Measurements from ENCODE around the gene YPEL1.
"Not testable (repeated sequence)": the region's sequence is repeated elsewhere in the genome, so short reads cannot be mapped to it uniquely, and the experiment has no call there.

Gene YPEL1

GRCh38 chr22:21719024-21719423 is 16.6 kb downstream of the YPEL1 start:
- TF ChIP-seq CTCF (conservative IDR thresholded peaks at IDR 0.05; ENCODE audit: low read depth, low read length) = no peak
- H3K4me3 ChIP-seq (ENCODE audit: low read depth, low read length) = no peak overlapping the region
- DNase-seq (ENCODE audit: low read depth) = no peak

- DNase-seq (ENCODE audit: low read depth) = peak; percentile 34
- TF ChIP-seq CTCF (conservative IDR thresholded peaks at IDR 0.05; ENCODE audit: low read depth, low read length) = no peak
- no peak overlapping the region for H3K4me3 ChIP-seq (ENCODE audit: low read depth, low read length)
Measured at GRCh38 chr22:21718499-21718898, 17.1 kb downstream of the YPEL1 start.

- H3K4me3 ChIP-seq (ENCODE audit: low read depth, low read length); DNase-seq (ENCODE audit: low read depth): not testable (repeated sequence)
Measured at GRCh38 chr22:21716395-21717122, 19.0 kb downstream of the YPEL1 start.

GRCh38 chr22:21714786-21715185 is 20.8 kb downstream of the YPEL1 start:
- DNase-seq (ENCODE audit: low read depth) = peak; percentile 33
- TF ChIP-seq CTCF (conservative IDR thresholded peaks at IDR 0.05; ENCODE audit: low read depth, low read length) = no peak
- H3K4me3 ChIP-seq (ENCODE audit: low read depth, low read length) = no peak overlapping the region

- H3K4me3 ChIP-seq (ENCODE audit: low read depth, low read length) = no peak overlapping the region
- no peak for TF ChIP-seq CTCF (conservative IDR thresholded peaks at IDR 0.05; ENCODE audit: low read depth, low read length)
- DNase-seq (ENCODE audit: low read depth) = no peak
Measured at GRCh38 chr22:21714059-21714770, 21.4 kb downstream of the YPEL1 start.

- TF ChIP-seq CTCF (conservative IDR thresholded peaks at IDR 0.05; ENCODE audit: low read depth, low read length) = no peak
- no peak overlapping the region for H3K4me3 ChIP-seq (ENCODE audit: low read depth, low read length)
- DNase-seq (ENCODE audit: low read depth) = no peak
Measured at GRCh38 chr22:21713428-21714058, 22.1 kb downstream of the YPEL1 start.

GRCh38 chr22:21712751-21713427 is 22.7 kb downstream of the YPEL1 start:
- DNase-seq (ENCODE audit: low read depth) = peak; percentile 89
- TF ChIP-seq CTCF (conservative IDR thresholded peaks at IDR 0.05; ENCODE audit: low read depth, low read length) = peak; percentile 89
- no peak overlapping the region for H3K4me3 ChIP-seq (ENCODE audit: low read depth, low read length)

Measured in choroid plexus epithelial cell (primary cell).